ENCODE measurements around the gene SND1. TPM values are rescaled to one million over a fixed set of nuclear protein-coding genes. Genes with fewer than 3 reads are reported as not detected.

The SND1 gene
- total RNA-seq, 6 experiments from 2014 or later = 217 to 259 (median 247) TPM

- Mint-ChIP-seq H3K4me3 (no peak overlapping the region), H3K27ac (no peak overlapping the region), H3K27me3 (ENCODE audit: insufficient read depth) (peaks cover 23% of the 10 kb centered on the region)
These were observed 461.8 kb downstream of the SND1 start for GRCh38 chr7:128113839-128114238.

DNA sequence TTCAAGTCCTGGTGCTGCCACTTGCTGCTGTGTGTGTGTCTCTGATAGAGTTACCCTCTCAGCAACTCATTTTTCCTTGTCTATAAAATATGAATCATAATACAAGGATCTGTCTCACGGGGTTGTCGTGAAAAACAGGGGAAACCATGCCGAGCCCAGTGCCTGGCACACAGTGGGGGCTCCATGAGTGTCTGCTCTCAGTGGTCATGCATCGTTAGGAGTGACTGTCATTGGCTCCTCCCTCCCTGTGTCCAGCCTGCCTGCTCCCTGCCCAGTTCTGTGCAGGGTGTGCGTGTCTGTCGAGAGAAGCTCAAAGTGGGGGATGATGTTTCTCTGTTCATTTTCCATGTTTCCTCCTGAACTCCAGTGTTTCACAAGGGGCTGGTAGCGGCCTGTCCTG, 462.8 kb downstream of the SND1 start:
- Mint-ChIP-seq H3K4me3 (no peak overlapping the region; the same call in 1 of the 2 replicates), H3K27me3 (ENCODE audit: insufficient read depth) (peaks cover 23% of the 10 kb centered on the region), H3K4me1 (ENCODE audit: low read depth) (peaks cover 16% of the 10 kb centered on the region), H3K36me3 (ENCODE audit: low read depth) (no peaks in the 10 kb centered on the region), H3K27ac (no peak overlapping the region), H3K9me3 (no peaks in the 10 kb centered on the region)
- DNase-seq = no peak
- no peak for TF ChIP-seq CTCF (IDR thresholded peaks at IDR 0.05)

More at GRCh38 chr7:128113839-128114238, 461.8 kb downstream of the SND1 start:
- Mint-ChIP-seq H3K9me3 (no peaks in the 10 kb centered on the region), H3K4me1 (ENCODE audit: low read depth) (peaks cover 16% of the 10 kb centered on the region), H3K36me3 (ENCODE audit: low read depth) (no peaks in the 10 kb centered on the region)
- TF ChIP-seq CTCF (IDR thresholded peaks at IDR 0.05) = no peak
- no peak for DNase-seq

DNA sequence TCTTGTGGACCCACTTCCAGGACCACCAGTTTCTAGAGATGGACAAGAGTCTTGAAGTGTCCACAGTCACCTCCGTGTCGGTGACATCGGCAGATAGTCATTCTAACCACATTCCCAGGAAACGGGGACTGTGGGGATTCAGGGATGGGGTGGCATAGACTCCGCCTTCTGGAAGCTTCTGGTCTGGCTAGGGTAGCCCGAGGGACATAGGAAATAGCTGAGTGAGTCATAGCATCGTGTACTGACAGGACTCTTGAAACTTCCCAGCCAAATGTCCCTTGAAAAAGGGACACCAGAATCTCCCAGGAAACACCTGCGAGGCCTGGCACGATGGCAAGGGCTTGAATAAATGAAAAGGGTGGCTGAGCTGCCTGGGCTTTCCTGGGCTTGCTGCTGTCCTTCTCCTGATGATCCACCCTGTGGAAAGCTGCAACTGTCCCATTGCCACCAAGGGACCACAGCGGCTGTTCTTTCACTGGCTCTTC, 463.4 kb downstream of the SND1 start:
- DNase-seq = peak; percentile 45
- H3K27me3 Mint-ChIP-seq (ENCODE audit: insufficient read depth) = peaks cover 26% of the 10 kb centered on the region
- H3K4me1 Mint-ChIP-seq (ENCODE audit: low read depth) = peaks cover 16% of the 10 kb centered on the region
- no peak for TF ChIP-seq CTCF (IDR thresholded peaks at IDR 0.05)
- peak overlapping the region; percentile 6 for H3K4me3 Mint-ChIP-seq
- no peaks in the 10 kb centered on the region for H3K9me3 Mint-ChIP-seq
- no peak overlapping the region for H3K27ac Mint-ChIP-seq
- H3K36me3 Mint-ChIP-seq (ENCODE audit: low read depth) = no peaks in the 10 kb centered on the region

DNA sequence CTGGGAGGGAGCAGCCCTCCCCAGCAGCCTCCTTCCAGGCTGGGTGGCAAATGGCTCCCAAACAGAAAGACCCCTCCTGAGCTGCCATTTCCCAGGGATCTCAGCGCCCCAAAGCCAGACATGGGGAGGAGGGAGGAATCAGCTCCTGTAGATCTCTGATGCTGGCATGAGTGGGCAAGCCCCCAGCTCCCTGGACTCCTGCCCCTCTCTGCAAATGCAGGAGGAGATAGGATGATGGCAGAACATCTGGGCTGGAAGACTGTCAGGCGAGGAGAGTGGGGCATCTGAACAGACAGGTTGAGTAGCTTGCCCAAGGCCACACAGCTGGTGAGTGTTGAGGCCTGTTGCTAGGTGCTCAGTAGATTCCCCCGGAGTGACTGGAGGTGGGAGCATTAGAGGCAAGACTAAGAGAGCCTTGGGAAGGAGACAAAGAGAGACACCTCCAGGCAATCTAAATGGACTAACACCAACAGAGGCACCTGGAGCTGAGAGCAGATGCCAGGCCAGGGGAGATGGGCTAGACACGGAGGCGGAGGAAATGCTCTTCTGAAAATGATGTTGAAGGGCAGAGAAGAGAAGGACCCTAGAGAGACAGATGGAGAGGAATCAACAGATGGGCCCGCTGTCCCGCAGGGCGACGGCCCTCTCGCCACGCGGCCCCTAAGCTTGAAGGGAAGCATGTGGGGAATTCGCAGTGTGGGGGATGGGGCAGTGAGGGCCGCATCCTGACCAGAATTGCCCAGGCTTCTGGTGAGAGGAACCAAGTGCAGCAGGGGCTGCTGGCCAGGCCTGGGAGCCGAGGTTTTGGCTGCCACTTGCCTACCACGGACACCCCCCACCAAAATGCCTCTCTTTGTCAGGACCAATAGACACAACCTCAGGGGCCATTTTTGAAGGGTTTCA, 464.1 kb downstream of the SND1 start:
- no peaks in the 10 kb centered on the region for H3K36me3 Mint-ChIP-seq (ENCODE audit: low read depth)
- H3K9me3 Mint-ChIP-seq = no peaks in the 10 kb centered on the region
- no peak for DNase-seq
- TF ChIP-seq CTCF (IDR thresholded peaks at IDR 0.05) = no peak
- no peak overlapping the region for H3K4me3 Mint-ChIP-seq
- no peak overlapping the region for H3K27ac Mint-ChIP-seq
- peaks cover 30% of the 10 kb centered on the region for H3K27me3 Mint-ChIP-seq (ENCODE audit: insufficient read depth)
- peaks cover 16% of the 10 kb centered on the region for H3K4me1 Mint-ChIP-seq (ENCODE audit: low read depth)

DNA sequence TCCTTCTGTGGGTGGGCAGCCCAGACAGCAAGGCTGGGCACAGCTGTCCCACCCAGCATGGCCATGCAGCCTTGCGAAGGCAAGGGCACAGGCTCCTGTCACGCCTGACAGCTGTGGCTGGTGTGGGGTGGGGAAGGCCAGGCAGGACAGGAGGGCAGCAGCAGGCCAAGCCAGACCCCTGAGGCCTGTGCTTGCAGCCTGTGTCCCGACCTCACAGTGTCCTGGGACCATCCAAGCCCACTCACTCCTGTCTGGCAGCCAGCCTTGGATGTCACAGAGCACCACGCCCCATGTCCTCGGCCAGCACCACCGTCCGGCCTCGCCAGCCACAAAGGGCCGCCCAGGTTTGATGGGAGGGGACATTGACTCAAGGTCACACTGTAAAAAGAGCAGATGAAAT, 464.7 kb downstream of the SND1 start:
- DNase-seq = no peak
- Mint-ChIP-seq H3K27me3 (ENCODE audit: insufficient read depth) (peaks cover 27% of the 10 kb centered on the region), H3K4me1 (ENCODE audit: low read depth) (peaks cover 16% of the 10 kb centered on the region), H3K27ac (no peak overlapping the region), H3K9me3 (no peaks in the 10 kb centered on the region), H3K4me3 (no peak overlapping the region), H3K36me3 (ENCODE audit: low read depth) (no peaks in the 10 kb centered on the region)
- no peak for TF ChIP-seq CTCF (IDR thresholded peaks at IDR 0.05)
